Osteocyte (in vitro differentiated cells): ENCODE data around the gene BRD8. TPM values are rescaled to one million over a fixed set of nuclear protein-coding genes. Genes with fewer than 3 reads are reported as not detected.
"Not testable (repeated sequence)": the region's sequence is repeated elsewhere in the genome, so short reads cannot be mapped to it uniquely, and the experiment has no call there.

Source experiments
- DNase-seq: peaks from one replicate; pipeline ENCODE4 v3.0.0; 2021; ENCODE audit warnings: mixed read lengths; ENCODE audit not compliant: unreplicated experiment; ENCODE audit errors: extremely low spot score
- H3K27ac Mint-ChIP-seq: one replicate; pipeline ENCODE4 v1.8.0; 2021; ENCODE audit warnings: mild to moderate bottlenecking, mixed read lengths; ENCODE audit not compliant: unreplicated experiment
- H3K27me3 Mint-ChIP-seq: one replicate; pipeline ENCODE4 v1.8.0; 2021; ENCODE audit warnings: mixed read lengths; ENCODE audit not compliant: unreplicated experiment
- H3K36me3 Mint-ChIP-seq: one replicate; pipeline ENCODE4 v1.8.0; 2021; ENCODE audit warnings: mixed read lengths; ENCODE audit not compliant: unreplicated experiment
- H3K4me1 Mint-ChIP-seq: one replicate; pipeline ENCODE4 v1.8.0; 2021; ENCODE audit warnings: mixed read lengths; ENCODE audit not compliant: unreplicated experiment
- H3K4me3 Mint-ChIP-seq: one replicate; pipeline ENCODE4 v1.8.0; 2021; ENCODE audit warnings: mild to moderate bottlenecking, moderate library complexity, mixed read lengths; ENCODE audit not compliant: unreplicated experiment
- H3K9me3 Mint-ChIP-seq: one replicate; pipeline ENCODE4 v1.8.0; 2021; ENCODE audit warnings: mixed read lengths; ENCODE audit not compliant: unreplicated experiment
- total RNA-seq: library from RNA; stranded (reverse); gene quantifications from 2 replicates; pipeline ENCODE4 v1.2.1, GENCODE V29; 2021
- TF ChIP-seq, protein P1 (sequence below): fragments of 200-600 bp; sonication (generic); IDR thresholded peaks from 2 replicates; pipeline ENCODE4 v1.5.0; 2021; ENCODE audit warnings: antibody characterized with exemption, mild to moderate bottlenecking, moderate library complexity

BRD8 gene
- total RNA-seq, 1 donor from 2014 or later = 68.3 TPM

GRCh38 chr5:138216799-138217198 is 38.4 kb upstream of the BRD8 start:
- Mint-ChIP-seq H3K4me3 (no peak overlapping the region), H3K4me1 (peaks cover 16% of the 10 kb centered on the region), H3K27ac (no peak overlapping the region), H3K9me3 (no peaks in the 10 kb centered on the region), H3K36me3 (no peaks in the 10 kb centered on the region), H3K27me3 (peaks cover 3% of the 10 kb centered on the region)
- DNase-seq = no peak
- TF ChIP-seq, protein P1, sequence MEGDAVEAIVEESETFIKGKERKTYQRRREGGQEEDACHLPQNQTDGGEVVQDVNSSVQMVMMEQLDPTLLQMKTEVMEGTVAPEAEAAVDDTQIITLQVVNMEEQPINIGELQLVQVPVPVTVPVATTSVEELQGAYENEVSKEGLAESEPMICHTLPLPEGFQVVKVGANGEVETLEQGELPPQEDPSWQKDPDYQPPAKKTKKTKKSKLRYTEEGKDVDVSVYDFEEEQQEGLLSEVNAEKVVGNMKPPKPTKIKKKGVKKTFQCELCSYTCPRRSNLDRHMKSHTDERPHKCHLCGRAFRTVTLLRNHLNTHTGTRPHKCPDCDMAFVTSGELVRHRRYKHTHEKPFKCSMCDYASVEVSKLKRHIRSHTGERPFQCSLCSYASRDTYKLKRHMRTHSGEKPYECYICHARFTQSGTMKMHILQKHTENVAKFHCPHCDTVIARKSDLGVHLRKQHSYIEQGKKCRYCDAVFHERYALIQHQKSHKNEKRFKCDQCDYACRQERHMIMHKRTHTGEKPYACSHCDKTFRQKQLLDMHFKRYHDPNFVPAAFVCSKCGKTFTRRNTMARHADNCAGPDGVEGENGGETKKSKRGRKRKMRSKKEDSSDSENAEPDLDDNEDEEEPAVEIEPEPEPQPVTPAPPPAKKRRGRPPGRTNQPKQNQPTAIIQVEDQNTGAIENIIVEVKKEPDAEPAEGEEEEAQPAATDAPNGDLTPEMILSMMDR = no peak

GRCh38 chr5:138213161-138214029 is 35.0 kb upstream of the BRD8 start, which contains the start of gene CDC23:
TSS of gene CDC23 (minus strand) at chr5:138213323. CDS start at chr5:138213312, 11 bp downstream.
- H3K9me3 Mint-ChIP-seq = no peaks in the 10 kb centered on the region
- H3K27ac Mint-ChIP-seq = peak within 1 kb of the TSS; percentile 98
- DNase-seq = peak; percentile 96
- H3K4me3 Mint-ChIP-seq = peak within 1 kb of the TSS; percentile 100
- peaks cover under 1% of the 10 kb centered on the region for H3K36me3 Mint-ChIP-seq
- TF ChIP-seq, protein P1 = no peak
- peaks cover 20% of the 10 kb centered on the region for H3K4me1 Mint-ChIP-seq
- H3K27me3 Mint-ChIP-seq = no peaks in the 10 kb centered on the region

DNA sequence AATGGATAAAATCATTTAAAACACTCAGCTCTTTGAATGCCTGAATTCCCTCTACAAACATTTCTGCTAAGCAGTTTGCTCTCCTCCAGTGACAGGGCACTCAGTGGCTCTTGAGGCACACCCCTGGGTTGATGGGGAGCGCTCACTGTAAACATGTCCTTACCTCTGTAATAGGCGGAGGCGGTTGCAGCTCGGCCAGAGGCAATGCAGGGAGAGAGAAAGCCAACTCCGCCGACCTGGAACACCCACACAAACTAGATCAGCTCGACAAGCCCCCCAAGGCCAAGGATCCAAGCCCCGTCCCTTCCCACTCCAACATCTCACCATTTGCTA is 34.4 kb upstream of the BRD8 start:
- H3K4me1 Mint-ChIP-seq = peaks cover 20% of the 10 kb centered on the region
- peak overlapping the region; percentile 98 for H3K27ac Mint-ChIP-seq
- DNase-seq = no peak
- H3K9me3 Mint-ChIP-seq = no peaks in the 10 kb centered on the region
- H3K4me3 Mint-ChIP-seq = peak overlapping the region; percentile 100
- H3K36me3 Mint-ChIP-seq = peaks cover 4% of the 10 kb centered on the region
- H3K27me3 Mint-ChIP-seq = no peaks in the 10 kb centered on the region
- TF ChIP-seq, protein P1 = no peak

- DNase-seq = no peak
- peaks cover 20% of the 10 kb centered on the region for H3K4me1 Mint-ChIP-seq
- TF ChIP-seq, protein P1 = no peak
- no peaks in the 10 kb centered on the region for H3K9me3 Mint-ChIP-seq
- no peak overlapping the region for H3K27ac Mint-ChIP-seq
- H3K4me3 Mint-ChIP-seq = no peak overlapping the region
- H3K36me3 Mint-ChIP-seq = peaks cover 4% of the 10 kb centered on the region
- H3K27me3 Mint-ChIP-seq = no peaks in the 10 kb centered on the region
These were observed 32.6 kb upstream of the BRD8 start for GRCh38 chr5:138210985-138211384.

DNA sequence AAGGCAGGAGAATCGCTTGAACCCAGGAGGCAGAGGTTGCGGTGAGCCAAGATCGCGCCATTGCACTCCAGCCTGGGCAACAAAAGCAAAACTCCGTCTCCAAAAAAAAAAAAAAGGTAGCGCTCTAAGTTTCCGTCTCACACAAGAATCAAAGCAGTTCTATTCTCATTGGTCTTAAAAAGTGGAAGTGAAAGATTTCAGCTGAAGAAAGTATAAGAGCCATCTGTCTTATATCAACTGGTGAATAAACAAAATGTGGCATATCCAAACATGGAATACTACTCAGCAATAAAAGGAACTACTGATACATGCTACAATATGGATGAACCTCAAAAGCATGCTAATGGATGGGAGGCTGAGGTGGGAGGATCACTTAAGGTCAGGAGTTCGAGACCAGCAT is 15.4 kb upstream of the BRD8 start:
- not testable (repeated sequence) for H3K27ac Mint-ChIP-seq, H3K4me1 Mint-ChIP-seq, H3K27me3 Mint-ChIP-seq, H3K4me3 Mint-ChIP-seq, DNase-seq, H3K9me3 Mint-ChIP-seq
- H3K36me3 Mint-ChIP-seq = peaks cover 39% of the 10 kb centered on the region
